ENCODE results near the gene SNX30. TPM values are rescaled to one million over a fixed set of nuclear protein-coding genes. Genes with fewer than 3 reads are reported as not detected.

The SNX30 gene
- total RNA-seq (10 to 100 TPM; 21.5 to 31.8 TPM), polyA plus RNA-seq (ENCODE audit: insufficient read length in 2 of 2) (10 to 100 TPM; 18.1 to 22.6 TPM)
- long read RNA-seq, donor 1, full-length matches to known transcripts = 3 of 8 reads
- long read RNA-seq, donor 1, partial matches to known transcripts = 5 of 8 reads
- long read RNA-seq, donor 1, other reads (novel, unspliced or antisense) = 0 of 8 reads
- long read RNA-seq, donor 2, full-length matches to known transcripts = 1 of 1 reads
- long read RNA-seq, donor 2, partial matches to known transcripts = 0 of 1 reads
- long read RNA-seq, donor 2, other reads (novel, unspliced or antisense) = 0 of 1 reads
- long read RNA-seq, donor 3, full-length matches to known transcripts = 3 of 9 reads
- long read RNA-seq, donor 3, partial matches to known transcripts = 0 of 9 reads
- long read RNA-seq, donor 3, other reads (novel, unspliced or antisense) = 6 of 9 reads
- long read RNA-seq, donor 4, full-length matches to known transcripts = 1 of 1 reads
- long read RNA-seq, donor 4, partial matches to known transcripts = 0 of 1 reads
- long read RNA-seq, donor 4, other reads (novel, unspliced or antisense) = 0 of 1 reads

DNA sequence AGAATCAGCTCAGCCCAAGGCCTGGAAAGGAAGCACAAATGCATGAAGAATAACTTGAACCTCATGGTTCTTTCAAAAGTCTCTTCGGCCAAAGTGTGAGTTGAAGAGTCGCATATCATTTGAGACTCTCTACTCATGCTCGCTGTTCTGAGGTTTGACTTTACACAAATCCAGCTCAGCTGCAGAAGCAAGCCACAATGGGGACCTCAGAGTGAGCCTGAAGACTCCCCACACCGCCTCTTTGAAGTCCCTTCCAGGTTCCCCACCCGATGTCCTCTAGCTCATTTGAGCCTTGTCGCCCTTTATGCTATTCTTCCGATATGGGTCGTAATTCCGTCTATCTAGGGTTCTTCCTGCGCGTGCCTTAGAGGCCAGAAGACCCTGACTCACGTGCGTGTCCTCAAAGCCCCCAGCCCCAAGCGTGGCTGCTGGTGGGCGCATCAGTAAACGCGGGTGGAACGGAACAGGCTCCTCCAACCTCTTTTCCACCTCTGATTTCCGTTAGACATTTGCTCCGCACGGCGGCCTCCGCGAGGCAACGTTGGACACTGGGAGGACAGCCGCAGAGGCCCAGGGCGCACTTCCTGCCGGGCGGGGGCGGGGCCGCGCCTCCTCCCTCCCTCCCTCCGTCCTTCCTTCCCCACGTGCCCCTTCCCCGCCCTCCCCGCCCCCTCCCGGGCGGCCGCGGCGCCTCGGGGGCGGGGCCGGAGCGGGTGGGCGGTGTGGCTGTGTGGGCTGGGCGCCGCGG is at the start of gene SNX30:
TSS of gene SNX30 (plus strand) at position 745 of the 748 bp plus-strand sequence. CDS start 242 bp downstream, outside the sequence.
- peak within 1 kb of the TSS; percentile 79 for H3K27ac ChIP-seq (ENCODE audit: low read depth, low read length)
- WGBS (ENCODE audit: insufficient coverage) = 5% methylated on average over 34 of the region's 49 CpGs
- H3K36me3 ChIP-seq (ENCODE audit: control insufficient read depth, insufficient read depth, low read length) = no peaks in the 10 kb centered on the region
- H3K4me3 ChIP-seq (ENCODE audit: low read depth, low read length) = peak within 1 kb of the TSS; percentile 78
- H3K9me3 ChIP-seq (ENCODE audit: control insufficient read depth, insufficient read depth, low read length) = no peaks in the 10 kb centered on the region
- DNase-seq (ENCODE audit: low read depth in 4 of 6, low spot score in 6 of 6) = peak; percentile 74 to 97 (median 84)
- H3K27me3 ChIP-seq (ENCODE audit: control insufficient read depth, insufficient read depth, low read length) = no peaks in the 10 kb centered on the region
- peaks cover 22% of the 10 kb centered on the region for H3K4me1 ChIP-seq (ENCODE audit: control insufficient read depth, insufficient read depth, low read length)

GRCh38 chr9:112703304-112703703 is 47.3 kb upstream of the SNX30 start:
- DNase-seq (ENCODE audit: low read depth in 4 of 6, low spot score in 6 of 6) = no peak
- Histone ChIP-seq H3K4me3 (ENCODE audit: low read depth, low read length) (no peak overlapping the region), H3K36me3 (ENCODE audit: control insufficient read depth, insufficient read depth, low read length) (no peaks in the 10 kb centered on the region), H3K27ac (ENCODE audit: low read depth, low read length) (no peak overlapping the region), H3K9me3 (ENCODE audit: control insufficient read depth, insufficient read depth, low read length) (no peaks in the 10 kb centered on the region), H3K4me1 (ENCODE audit: control insufficient read depth, insufficient read depth, low read length) (no peaks in the 10 kb centered on the region), H3K27me3 (ENCODE audit: control insufficient read depth, insufficient read depth, low read length) (no peaks in the 10 kb centered on the region)
- 100% methylated on average over 1 of the region's 2 CpGs for WGBS (ENCODE audit: insufficient coverage)

- H3K4me3 ChIP-seq (ENCODE audit: low read depth, low read length) = no peak overlapping the region
- peak in 5 of 6 donors; percentile 45 to 94 (median 61) for DNase-seq (ENCODE audit: low read depth in 4 of 6, low spot score in 6 of 6)
- no peaks in the 10 kb centered on the region for H3K9me3 ChIP-seq (ENCODE audit: control insufficient read depth, insufficient read depth, low read length)
- H3K27me3 ChIP-seq (ENCODE audit: control insufficient read depth, insufficient read depth, low read length) = no peaks in the 10 kb centered on the region
- H3K27ac ChIP-seq (ENCODE audit: low read depth, low read length) = no peak overlapping the region
- no peaks in the 10 kb centered on the region for H3K36me3 ChIP-seq (ENCODE audit: control insufficient read depth, insufficient read depth, low read length)
- H3K4me1 ChIP-seq (ENCODE audit: control insufficient read depth, insufficient read depth, low read length) = no peaks in the 10 kb centered on the region
- WGBS (ENCODE audit: insufficient coverage) = 12% methylated on average over 5 of the region's 6 CpGs
Measured at GRCh38 chr9:112705768-112706427, 44.7 kb upstream of the SNX30 start.

- Histone ChIP-seq H3K27me3 (ENCODE audit: control insufficient read depth, insufficient read depth, low read length) (no peaks in the 10 kb centered on the region), H3K4me3 (ENCODE audit: low read depth, low read length) (no peak overlapping the region), H3K36me3 (ENCODE audit: control insufficient read depth, insufficient read depth, low read length) (no peaks in the 10 kb centered on the region), H3K9me3 (ENCODE audit: control insufficient read depth, insufficient read depth, low read length) (no peaks in the 10 kb centered on the region), H3K27ac (ENCODE audit: low read depth, low read length) (no peak overlapping the region), H3K4me1 (ENCODE audit: control insufficient read depth, insufficient read depth, low read length) (no peaks in the 10 kb centered on the region)
- no CpG with 5 or more reads among the region's 7 CpGs for WGBS (ENCODE audit: insufficient coverage)
- peak in 3 of 6 donors; percentile 23 to 84 (median 59) for DNase-seq (ENCODE audit: low read depth in 4 of 6, low spot score in 6 of 6)
Measured at GRCh38 chr9:112711050-112711689, 39.4 kb upstream of the SNX30 start.

GRCh38 chr9:112712678-112713077 is 37.9 kb upstream of the SNX30 start:
- no peak overlapping the region for H3K4me3 ChIP-seq (ENCODE audit: low read depth, low read length)
- H3K9me3 ChIP-seq (ENCODE audit: control insufficient read depth, insufficient read depth, low read length) = no peaks in the 10 kb centered on the region
- H3K27ac ChIP-seq (ENCODE audit: low read depth, low read length) = no peak overlapping the region
- peaks cover 3% of the 10 kb centered on the region for H3K4me1 ChIP-seq (ENCODE audit: control insufficient read depth, insufficient read depth, low read length)
- DNase-seq (ENCODE audit: low read depth in 4 of 6, low spot score in 6 of 6) = no peak
- no peaks in the 10 kb centered on the region for H3K36me3 ChIP-seq (ENCODE audit: control insufficient read depth, insufficient read depth, low read length)
- H3K27me3 ChIP-seq (ENCODE audit: control insufficient read depth, insufficient read depth, low read length) = no peaks in the 10 kb centered on the region
- no CpG with 5 or more reads among the region's 3 CpGs for WGBS (ENCODE audit: insufficient coverage)

- under 1% methylated on average over 51 of the region's 51 CpGs for WGBS (ENCODE audit: insufficient coverage)
- Histone ChIP-seq H3K27me3 (ENCODE audit: control insufficient read depth, insufficient read depth, low read length) (no peaks in the 10 kb centered on the region), H3K9me3 (ENCODE audit: control insufficient read depth, insufficient read depth, low read length) (no peaks in the 10 kb centered on the region), H3K36me3 (ENCODE audit: control insufficient read depth, insufficient read depth, low read length) (no peaks in the 10 kb centered on the region), H3K27ac (ENCODE audit: low read depth, low read length) (peak within 1 kb of the TSS; percentile 91), H3K4me3 (ENCODE audit: low read depth, low read length) (peak within 1 kb of the TSS; percentile 91), H3K4me1 (ENCODE audit: control insufficient read depth, insufficient read depth, low read length) (peaks cover 3% of the 10 kb centered on the region)
- DNase-seq (ENCODE audit: low read depth in 4 of 6, low spot score in 6 of 6) = peak; percentile 77 to 98 (median 89)
Measured at GRCh38 chr9:112717661-112718331, 32.8 kb upstream of the SNX30 start, which contains the start of gene INIP. Gene INIP (minus strand): TSS chr9:112718117. CDS start chr9:112716485, 1,632 bp downstream.

DNA sequence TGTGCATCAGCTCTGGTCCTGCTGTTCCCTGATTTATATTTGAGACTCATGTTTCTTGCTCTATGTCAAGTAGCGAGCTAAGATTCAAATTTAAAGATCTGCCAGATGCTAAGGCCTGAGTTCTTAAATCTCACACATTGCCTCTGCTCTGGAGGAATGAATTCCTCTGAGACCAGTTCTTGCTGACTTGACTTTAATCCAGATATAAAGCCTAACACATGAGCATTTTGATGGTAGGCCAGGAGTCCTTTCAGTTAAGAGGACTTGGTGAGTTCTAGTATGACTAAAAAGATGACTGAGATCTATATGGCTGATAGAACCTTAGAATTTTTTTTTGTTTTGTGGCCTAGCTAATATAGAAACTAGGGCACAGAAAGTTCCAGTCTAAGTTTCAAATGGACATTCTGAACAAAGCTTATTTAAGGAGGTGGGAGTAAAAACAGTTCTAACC is 31.3 kb upstream of the SNX30 start:
- H3K27ac ChIP-seq (ENCODE audit: low read depth, low read length) = no peak overlapping the region
- H3K36me3 ChIP-seq (ENCODE audit: control insufficient read depth, insufficient read depth, low read length) = no peaks in the 10 kb centered on the region
- H3K4me3 ChIP-seq (ENCODE audit: low read depth, low read length) = no peak overlapping the region
- H3K4me1 ChIP-seq (ENCODE audit: control insufficient read depth, insufficient read depth, low read length) = peaks cover 3% of the 10 kb centered on the region
- no peaks in the 10 kb centered on the region for H3K27me3 ChIP-seq (ENCODE audit: control insufficient read depth, insufficient read depth, low read length)
- H3K9me3 ChIP-seq (ENCODE audit: control insufficient read depth, insufficient read depth, low read length) = no peaks in the 10 kb centered on the region
- WGBS (ENCODE audit: insufficient coverage) = 60% methylated on average over 1 of the region's 1 CpG
- DNase-seq (ENCODE audit: low read depth in 4 of 6, low spot score in 6 of 6) = peak in 1 of 6 donors; percentile 14

GRCh38 chr9:112719696-112720095 is 30.9 kb upstream of the SNX30 start:
- no peak overlapping the region for H3K27ac ChIP-seq (ENCODE audit: low read depth, low read length)

More at GRCh38 chr9:112719696-112720095, 30.9 kb upstream of the SNX30 start:
- DNase-seq (ENCODE audit: low read depth in 4 of 6, low spot score in 6 of 6) = no peak
- Histone ChIP-seq H3K36me3 (ENCODE audit: control insufficient read depth, insufficient read depth, low read length) (no peaks in the 10 kb centered on the region), H3K4me3 (ENCODE audit: low read depth, low read length) (no peak overlapping the region), H3K4me1 (ENCODE audit: control insufficient read depth, insufficient read depth, low read length) (peaks cover 3% of the 10 kb centered on the region), H3K27me3 (ENCODE audit: control insufficient read depth, insufficient read depth, low read length) (no peaks in the 10 kb centered on the region), H3K9me3 (ENCODE audit: control insufficient read depth, insufficient read depth, low read length) (no peaks in the 10 kb centered on the region)
- WGBS (ENCODE audit: insufficient coverage) = no CpG with 5 or more reads among the region's 2 CpGs

Measured in spinal cord (tissue), 10 donors.